GM12872 (cell line): Measurements from ENCODE around the gene FLNB.

Experiments used
- TF ChIP-seq, protein P1 (sequence below): IDR thresholded peaks from 3 replicates; pipeline ENCODE4 v1.5.1; 2011; ENCODE audit warnings: low read depth, mild to moderate bottlenecking, low read length, moderate library complexity; ENCODE audit not compliant: insufficient read depth

FLNB gene

DNA sequence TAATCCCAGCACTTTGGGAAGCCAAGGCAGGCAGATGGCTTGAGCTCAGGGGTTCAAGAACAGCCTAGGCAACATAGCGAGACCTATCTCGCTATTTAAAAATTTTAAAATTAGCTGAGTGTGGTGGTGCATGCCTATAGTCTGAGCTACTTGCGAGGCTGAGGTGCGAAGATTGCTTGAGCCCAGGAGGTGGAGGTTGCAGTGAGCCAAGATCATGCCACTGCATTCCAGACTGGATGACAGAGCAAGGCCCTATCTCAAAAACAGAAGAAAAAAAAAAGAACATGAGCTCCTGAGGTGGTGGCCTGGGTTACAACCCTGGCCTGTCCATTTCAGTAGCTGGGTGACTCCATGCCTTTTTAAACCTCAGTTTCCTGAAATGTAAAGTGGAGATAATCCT lies 195.3 kb downstream of the FLNB start:
- TF ChIP-seq, protein P1, sequence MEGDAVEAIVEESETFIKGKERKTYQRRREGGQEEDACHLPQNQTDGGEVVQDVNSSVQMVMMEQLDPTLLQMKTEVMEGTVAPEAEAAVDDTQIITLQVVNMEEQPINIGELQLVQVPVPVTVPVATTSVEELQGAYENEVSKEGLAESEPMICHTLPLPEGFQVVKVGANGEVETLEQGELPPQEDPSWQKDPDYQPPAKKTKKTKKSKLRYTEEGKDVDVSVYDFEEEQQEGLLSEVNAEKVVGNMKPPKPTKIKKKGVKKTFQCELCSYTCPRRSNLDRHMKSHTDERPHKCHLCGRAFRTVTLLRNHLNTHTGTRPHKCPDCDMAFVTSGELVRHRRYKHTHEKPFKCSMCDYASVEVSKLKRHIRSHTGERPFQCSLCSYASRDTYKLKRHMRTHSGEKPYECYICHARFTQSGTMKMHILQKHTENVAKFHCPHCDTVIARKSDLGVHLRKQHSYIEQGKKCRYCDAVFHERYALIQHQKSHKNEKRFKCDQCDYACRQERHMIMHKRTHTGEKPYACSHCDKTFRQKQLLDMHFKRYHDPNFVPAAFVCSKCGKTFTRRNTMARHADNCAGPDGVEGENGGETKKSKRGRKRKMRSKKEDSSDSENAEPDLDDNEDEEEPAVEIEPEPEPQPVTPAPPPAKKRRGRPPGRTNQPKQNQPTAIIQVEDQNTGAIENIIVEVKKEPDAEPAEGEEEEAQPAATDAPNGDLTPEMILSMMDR, result no peak

- TF ChIP-seq, protein P1, result no peak
Observed at GRCh38 chr3:58204720-58205119, 196.5 kb downstream of the FLNB start.

DNA sequence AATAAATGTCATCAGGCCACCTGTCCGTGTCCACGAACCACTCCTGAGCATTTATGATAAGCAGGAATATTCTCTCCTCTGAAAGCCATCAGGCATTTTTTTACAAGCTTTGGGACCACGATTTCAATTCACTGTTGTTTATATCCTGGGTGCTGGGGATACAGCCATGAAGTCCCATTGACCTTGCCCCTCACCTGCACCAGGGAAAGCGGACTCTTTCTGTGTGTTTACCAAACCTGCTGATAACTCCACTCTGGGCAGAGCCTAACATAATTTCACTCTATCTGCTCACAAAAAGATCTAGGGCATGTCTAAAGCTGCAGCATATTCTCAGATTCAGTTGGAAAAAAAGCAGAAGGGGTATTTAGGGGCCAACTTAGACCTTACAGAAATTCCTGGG lies 197.8 kb downstream of the FLNB start:
- TF ChIP-seq, protein P1, result no peak

- TF ChIP-seq, protein P1, result no peak
Observed at GRCh38 chr3:58206406-58207011, 198.3 kb downstream of the FLNB start.

GRCh38 chr3:58207954-58208353 lies 199.7 kb downstream of the FLNB start:
- TF ChIP-seq, protein P1, result no peak

DNA sequence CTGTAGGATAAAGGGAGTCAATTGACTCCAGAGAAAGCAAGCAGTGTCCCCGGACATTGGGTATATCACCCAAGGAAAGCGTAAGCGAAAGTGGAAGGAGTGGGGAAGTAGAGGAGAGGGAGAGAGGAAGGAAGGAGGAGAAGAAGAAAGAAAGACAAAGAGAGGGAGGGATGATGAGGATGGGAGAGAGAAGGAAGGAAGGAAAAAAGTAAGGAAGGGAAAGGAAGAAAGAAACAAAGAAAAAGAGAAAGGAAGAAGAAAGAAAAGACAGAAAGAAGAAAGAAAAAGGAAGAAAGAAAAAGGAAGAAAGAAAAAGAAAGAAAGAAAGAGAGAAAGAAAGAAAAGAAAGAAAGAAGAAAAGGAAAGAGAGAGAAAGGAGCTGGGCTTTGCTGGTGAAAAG lies 201.7 kb downstream of the FLNB start:
- TF ChIP-seq, protein P1, result no peak

DNA sequence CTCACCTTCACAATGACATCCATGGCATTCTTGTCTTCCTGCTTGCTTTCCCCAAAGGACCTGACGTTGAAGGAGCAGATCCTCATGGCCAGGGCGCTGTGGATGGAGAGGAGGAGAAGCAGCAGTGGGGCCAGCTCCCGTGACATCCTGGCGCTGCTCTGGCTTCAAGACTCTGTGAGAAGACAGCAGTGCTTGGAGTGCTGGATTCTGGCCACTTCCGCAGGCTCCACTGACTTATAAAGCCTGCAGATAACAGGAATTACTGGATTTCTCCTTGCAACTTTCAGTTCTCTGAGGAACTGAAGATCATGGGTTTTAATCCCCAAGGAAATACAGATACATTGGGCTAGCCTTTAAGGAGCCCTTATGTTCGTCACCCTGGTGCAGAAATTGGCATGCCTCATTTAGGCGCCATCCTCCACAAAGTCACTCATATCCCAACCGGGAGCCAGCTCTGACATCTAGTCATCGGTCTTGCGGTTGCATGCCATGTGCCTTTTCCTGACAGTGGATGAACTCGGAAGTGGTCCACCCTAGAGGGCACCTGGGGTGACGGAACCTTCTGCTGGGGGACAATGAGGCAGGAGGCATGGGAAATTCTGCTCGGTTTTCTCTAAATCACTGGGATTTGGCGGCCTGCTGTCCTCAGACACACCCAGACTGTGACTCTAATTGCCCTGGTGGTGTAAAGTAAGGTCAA lies 202.7 kb downstream of the FLNB start, which contains the start of gene DNASE1L3:
Gene DNASE1L3 (minus strand): TSS at position 212 of the 700 bp plus-strand sequence. CDS start 66 bp downstream, at position 146.
- TF ChIP-seq, protein P1, result no peak
